Activated CD4-positive, CD25-positive, alpha-beta regulatory T cell (primary cell): ENCODE measurements around the gene GIPR.
A peak's percentile ranks its signal among the peaks of the same experiment; 100 is the strongest.
"Not testable (repeated sequence)": the region's sequence is repeated elsewhere in the genome, so short reads cannot be mapped to it uniquely, and the experiment has no call there.

Source experiments
- DNase-seq, 4 experiments: peaks; one replicate each; lab custom pipeline; 2025; lab: John Stamatoyannopoulos, UW

Gene GIPR

GRCh38 chr19:45667620-45668341 is at the start of gene GIPR:
GIPR (plus strand) TSS chr19:45668221; CDS start chr19:45669521, 1,300 bp downstream.
- peak; percentile 34 to 49 (median 46) for DNase-seq

GRCh38 chr19:45621389-45621788 is 46.6 kb upstream of the GIPR start:
- DNase-seq: no peak

DNA sequence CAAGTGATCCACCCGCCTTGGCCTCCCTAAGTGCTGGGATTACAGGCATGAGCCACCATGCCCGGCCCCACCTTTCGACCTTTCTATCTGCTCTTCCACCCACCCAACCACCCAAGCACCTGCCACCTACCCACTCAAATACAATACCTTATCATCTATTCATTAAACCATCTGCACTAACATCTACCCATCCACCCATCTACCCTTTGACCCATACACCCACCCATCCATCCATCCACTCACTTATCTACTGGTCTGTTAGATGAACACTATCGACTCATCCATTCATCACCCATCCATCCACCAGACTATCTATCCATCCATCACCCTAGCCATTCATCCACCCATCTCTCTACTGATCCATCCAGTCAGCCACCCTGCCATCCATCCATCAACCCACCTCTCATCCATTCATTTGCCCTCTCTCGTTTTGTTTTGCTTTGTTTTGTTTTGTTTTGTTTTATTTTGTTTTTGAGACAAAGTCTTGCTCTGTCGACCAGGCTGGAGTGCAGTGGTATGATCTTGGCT is 46.0 kb upstream of the GIPR start:
- no peak for DNase-seq

DNA sequence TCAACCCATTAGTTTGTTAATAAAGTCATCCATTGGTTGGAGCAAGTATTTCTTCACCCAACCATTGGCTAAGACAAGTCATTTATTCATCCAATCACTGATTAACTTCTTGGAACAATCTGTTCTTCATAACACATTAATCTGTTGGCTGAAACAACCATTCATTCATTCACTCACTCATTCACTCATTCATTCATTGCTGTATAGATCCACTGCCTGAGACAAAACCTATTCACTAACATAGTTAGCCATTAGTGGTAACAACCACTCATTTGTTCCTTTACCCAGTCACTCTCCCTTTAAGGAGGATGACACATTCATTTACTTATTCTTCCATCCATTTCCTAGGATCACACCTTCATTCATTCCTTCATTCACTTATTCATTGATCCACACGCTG is 44.0 kb upstream of the GIPR start:
- DNase-seq: no peak

DNA sequence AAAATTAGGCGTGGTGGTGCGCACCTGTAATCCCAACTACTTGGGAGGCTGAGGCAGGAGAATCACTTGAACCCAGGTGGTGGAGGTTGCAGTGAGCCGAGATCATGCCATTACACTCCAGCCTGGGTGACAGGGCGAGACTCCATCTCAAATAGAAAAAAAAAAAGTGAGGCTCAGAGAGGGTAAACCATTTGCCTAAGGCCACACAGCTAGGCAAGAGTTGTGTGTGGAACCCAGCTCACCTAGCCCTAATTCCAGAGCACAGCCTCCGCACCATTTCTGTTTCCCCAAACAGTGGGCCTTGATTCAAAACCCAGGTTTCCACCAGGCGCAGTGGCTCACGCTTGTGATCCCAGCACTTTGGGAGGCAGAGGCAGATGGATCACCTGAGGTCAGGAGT is 39.8 kb upstream of the GIPR start:
- not testable (repeated sequence) for DNase-seq

- DNase-seq: no peak
Observed at GRCh38 chr19:45629704-45630103, 38.3 kb upstream of the GIPR start.

GRCh38 chr19:45630463-45630862 is 37.6 kb upstream of the GIPR start:
- no peak for DNase-seq

- peak in 2 of 4 experiments; percentile 11 to 24 for DNase-seq
Observed at GRCh38 chr19:45632468-45633196, 35.4 kb upstream of the GIPR start.

- no peak for DNase-seq
Observed at GRCh38 chr19:45636275-45636674, 31.7 kb upstream of the GIPR start.

GRCh38 chr19:45636902-45637301 is 31.1 kb upstream of the GIPR start:
- no peak for DNase-seq

- DNase-seq: no peak
Observed at GRCh38 chr19:45637890-45638667, 29.9 kb upstream of the GIPR start.

GRCh38 chr19:45638930-45639729 is 28.9 kb upstream of the GIPR start, which contains the start of gene EML2:
EML2 (minus strand) TSS chr19:45639397; CDS start chr19:45639376, 21 bp downstream.
- DNase-seq: peak; percentile 30 to 49 (median 32)

- peak in 2 of 4 experiments; percentile 12 to 44 for DNase-seq
Observed at GRCh38 chr19:45640849-45641273, 27.2 kb upstream of the GIPR start.

- DNase-seq: peak; percentile 16 to 74 (median 52)
Observed at GRCh38 chr19:45641274-45642105, 26.5 kb upstream of the GIPR start.

DNA sequence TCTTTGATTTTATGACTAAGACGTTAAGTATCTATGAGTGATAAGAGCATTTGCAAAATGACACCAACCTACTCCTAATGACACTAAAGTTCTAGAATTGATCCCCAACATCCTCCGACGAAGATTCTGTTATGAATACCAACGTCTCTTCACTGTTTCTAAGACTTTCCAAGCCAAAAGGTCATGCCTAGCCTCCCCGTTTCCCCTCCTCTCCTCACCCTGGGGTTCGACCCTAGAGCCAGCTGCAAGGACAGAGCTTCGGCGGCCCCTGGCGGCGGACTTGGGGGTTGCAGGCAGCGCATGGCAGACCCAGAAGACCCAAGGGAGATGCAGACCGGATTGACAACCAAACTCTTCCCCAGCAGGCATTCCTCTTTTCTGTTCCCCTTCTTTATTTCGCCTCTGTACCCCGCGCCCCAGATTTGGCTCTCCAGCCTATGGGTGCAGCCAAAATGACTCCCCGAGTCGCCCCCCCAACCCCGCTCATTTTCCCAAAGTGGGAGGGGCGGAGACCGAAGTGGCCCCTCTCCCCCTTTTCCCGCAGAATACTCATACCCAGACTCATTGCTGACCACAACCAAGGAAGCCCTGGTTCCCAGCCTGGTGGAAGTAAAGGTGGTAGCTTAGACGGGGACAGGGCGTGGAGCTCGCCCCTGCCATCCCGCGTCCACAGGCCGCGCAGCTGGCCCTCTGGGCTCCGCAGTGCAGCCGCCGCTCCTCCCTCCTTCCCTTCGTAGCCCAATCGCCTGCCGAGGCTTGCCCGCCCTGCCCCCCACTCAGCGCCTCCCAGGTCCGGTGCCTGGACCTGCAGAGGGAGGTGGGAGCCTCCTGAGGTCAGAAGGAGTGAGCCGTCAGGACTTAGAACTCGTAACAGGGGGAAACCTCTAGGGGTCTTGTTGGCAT is 24.7 kb upstream of the GIPR start:
- DNase-seq: peak; percentile 75 to 97 (median 86)

- no peak for DNase-seq
Observed at GRCh38 chr19:45643927-45644771, 23.9 kb upstream of the GIPR start.

DNA sequence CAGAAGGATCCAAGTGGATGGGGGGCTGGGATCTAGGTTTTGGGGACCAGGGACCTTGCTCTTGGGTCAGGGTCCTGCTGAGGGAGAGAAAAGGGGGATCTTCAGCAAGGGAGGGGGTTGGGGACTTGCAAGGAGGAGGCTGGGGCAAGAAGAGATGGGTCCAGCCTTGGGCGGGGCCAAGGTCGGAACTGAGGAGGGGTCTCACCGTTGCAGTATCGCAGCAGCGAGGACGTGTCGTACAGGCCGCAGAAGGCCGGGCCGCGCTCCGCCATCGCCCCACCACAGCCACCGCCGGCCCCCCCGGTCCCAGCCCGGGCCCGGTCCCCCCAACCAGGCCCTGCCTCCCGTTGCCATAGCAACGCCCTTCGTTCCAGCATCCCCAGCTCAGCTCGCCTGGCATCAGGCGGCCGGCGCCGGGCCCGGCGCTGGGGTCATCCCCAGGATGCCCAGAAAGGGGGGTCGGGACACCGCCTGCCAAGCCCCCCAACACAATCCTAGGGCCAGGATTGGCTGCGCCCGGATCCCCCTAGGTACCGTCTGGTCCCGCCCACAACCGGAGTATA is 22.9 kb upstream of the GIPR start:
- DNase-seq: no peak
